ENCODE data around the gene CTNND2.

DNA sequence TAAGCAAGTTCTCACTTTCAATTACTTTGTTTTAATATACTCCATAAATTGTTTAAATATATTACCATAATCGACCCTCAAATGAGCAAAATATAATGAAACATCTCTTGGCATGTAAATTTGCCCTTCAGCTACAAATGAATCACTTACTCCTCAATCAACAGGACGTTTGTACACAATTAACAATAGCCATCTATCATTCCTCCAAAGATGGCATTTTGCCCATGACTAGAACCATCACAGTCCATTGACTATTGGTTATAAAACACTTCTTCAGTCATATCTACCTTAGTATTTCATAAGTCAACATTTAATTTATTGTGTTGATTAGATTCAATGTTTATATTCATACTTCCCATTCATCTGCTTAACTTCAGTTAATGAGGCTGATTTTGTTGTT lies 127.2 kb downstream of the CTNND2 start:
- TF ChIP-seq, protein P1, sequence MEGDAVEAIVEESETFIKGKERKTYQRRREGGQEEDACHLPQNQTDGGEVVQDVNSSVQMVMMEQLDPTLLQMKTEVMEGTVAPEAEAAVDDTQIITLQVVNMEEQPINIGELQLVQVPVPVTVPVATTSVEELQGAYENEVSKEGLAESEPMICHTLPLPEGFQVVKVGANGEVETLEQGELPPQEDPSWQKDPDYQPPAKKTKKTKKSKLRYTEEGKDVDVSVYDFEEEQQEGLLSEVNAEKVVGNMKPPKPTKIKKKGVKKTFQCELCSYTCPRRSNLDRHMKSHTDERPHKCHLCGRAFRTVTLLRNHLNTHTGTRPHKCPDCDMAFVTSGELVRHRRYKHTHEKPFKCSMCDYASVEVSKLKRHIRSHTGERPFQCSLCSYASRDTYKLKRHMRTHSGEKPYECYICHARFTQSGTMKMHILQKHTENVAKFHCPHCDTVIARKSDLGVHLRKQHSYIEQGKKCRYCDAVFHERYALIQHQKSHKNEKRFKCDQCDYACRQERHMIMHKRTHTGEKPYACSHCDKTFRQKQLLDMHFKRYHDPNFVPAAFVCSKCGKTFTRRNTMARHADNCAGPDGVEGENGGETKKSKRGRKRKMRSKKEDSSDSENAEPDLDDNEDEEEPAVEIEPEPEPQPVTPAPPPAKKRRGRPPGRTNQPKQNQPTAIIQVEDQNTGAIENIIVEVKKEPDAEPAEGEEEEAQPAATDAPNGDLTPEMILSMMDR (IDR thresholded peaks at IDR 0.05) = no peak
- no peak for TF ChIP-seq POLR2AphosphoS5 (IDR thresholded peaks at IDR 0.05)
- no peak for TF ChIP-seq POLR2A (IDR thresholded peaks at IDR 0.05; ENCODE audit: low read depth)

Data from esophagus muscularis mucosa (tissue), 3 donors.